ENCODE results near the gene SLC22A5.

Gene SLC22A5

DNA sequence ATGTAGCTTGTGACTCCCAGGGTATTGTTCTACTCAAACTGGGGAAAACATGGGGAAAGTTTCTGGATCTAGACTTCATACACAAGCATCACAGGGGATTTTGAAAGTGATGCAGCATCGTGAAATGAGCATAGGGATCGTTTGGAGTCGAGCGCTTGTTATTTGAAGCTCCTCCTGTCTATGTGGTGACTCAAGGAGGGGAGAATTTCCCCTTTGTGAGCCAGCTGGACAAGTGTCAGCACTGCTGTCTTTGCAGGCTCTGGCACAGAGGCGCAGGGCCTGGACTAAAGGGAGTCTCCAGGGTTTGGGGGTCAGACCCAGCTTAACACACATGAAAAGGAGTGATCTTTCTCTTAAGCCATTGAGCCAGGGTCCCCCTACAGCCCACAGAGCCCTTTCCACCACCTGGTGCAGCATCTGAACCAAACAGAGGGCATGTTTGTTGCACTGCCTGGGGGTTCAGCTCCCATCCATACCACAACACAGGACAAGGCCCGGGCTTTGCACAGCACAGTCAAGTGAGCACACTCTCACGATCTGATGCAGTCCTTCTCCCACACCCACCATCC is 70.1 kb downstream of the SLC22A5 start:
- no peaks in the 10 kb centered on the region for H3K4me1 ChIP-seq
- H3K27me3 ChIP-seq: no peaks in the 10 kb centered on the region
- no peaks in the 10 kb centered on the region for H3K9me3 ChIP-seq
- no peaks in the 10 kb centered on the region for H3K36me3 ChIP-seq
- TF ChIP-seq, protein P1, sequence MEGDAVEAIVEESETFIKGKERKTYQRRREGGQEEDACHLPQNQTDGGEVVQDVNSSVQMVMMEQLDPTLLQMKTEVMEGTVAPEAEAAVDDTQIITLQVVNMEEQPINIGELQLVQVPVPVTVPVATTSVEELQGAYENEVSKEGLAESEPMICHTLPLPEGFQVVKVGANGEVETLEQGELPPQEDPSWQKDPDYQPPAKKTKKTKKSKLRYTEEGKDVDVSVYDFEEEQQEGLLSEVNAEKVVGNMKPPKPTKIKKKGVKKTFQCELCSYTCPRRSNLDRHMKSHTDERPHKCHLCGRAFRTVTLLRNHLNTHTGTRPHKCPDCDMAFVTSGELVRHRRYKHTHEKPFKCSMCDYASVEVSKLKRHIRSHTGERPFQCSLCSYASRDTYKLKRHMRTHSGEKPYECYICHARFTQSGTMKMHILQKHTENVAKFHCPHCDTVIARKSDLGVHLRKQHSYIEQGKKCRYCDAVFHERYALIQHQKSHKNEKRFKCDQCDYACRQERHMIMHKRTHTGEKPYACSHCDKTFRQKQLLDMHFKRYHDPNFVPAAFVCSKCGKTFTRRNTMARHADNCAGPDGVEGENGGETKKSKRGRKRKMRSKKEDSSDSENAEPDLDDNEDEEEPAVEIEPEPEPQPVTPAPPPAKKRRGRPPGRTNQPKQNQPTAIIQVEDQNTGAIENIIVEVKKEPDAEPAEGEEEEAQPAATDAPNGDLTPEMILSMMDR (IDR thresholded peaks at IDR 0.05; ENCODE audit: low read depth, low read length): no peak
- DNase-seq: no peak
- H3K4me3 ChIP-seq (ENCODE audit: low read depth, low read length): no peak overlapping the region

DNA sequence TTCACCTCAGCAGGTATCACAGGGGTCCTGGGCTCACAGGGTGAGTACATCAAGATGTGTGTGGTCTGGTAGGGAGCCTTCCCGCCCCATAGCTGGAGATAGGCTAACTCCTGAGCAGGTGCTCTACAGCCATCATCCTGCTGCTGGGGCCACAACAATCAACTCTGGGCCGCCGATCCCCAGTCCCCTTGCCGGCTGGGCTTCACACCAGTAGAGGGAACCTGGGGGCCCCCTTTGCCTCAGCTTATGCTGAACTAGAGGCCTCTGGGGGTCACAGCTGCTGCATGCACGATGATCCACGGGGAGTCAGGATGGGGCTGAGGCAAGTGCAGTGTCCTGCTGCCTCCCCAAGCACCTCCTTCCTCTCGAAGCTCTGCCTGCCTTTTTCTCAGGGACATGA is 74.6 kb downstream of the SLC22A5 start:
- no peak overlapping the region for H3K4me3 ChIP-seq (ENCODE audit: low read depth, low read length)
- no peaks in the 10 kb centered on the region for H3K27me3 ChIP-seq
- TF ChIP-seq, protein P1 (IDR thresholded peaks at IDR 0.05; ENCODE audit: low read depth, low read length): no peak
- no peaks in the 10 kb centered on the region for H3K9me3 ChIP-seq
- no peak for DNase-seq
- no peaks in the 10 kb centered on the region for H3K4me1 ChIP-seq
- H3K36me3 ChIP-seq: no peaks in the 10 kb centered on the region
